ENCODE data around the gene ANKH. TPM values are rescaled to one million over a fixed set of nuclear protein-coding genes. Genes with fewer than 3 reads are reported as not detected.
"Not testable (repeated sequence)": the region's sequence is repeated elsewhere in the genome, so short reads cannot be mapped to it uniquely, and the experiment has no call there.

The ANKH gene
- total and polyA plus RNA-seq, 12 donors: 4.8 to 45.6 (median 30.9) TPM

GRCh38 chr5:14849516-14850294, 21.9 kb downstream of the ANKH start:
- Histone ChIP-seq H3K4me1 (replicated peaks in 1 of 2) (no peaks in the 10 kb centered on the region), H3K4me3 (no peak overlapping the region), H3K27me3 (no peaks in the 10 kb centered on the region), H3K27ac (no peak overlapping the region), H3K9me3 (replicated peaks in 1 of 3) (no peaks in the 10 kb centered on the region), H3K36me3 (replicated peaks in 1 of 2) (peaks cover 0 to 3% of the 10 kb centered on the region in 2 donors)
- intact Hi-C loops (cut with DNase I): no loop called here
- DNase-seq: no peak
- WGBS, 4 donors: 79 to 87% (median 83%) methylated on average over 14 of the region's 14 CpGs
- TF ChIP-seq CTCF (IDR thresholded peaks at IDR 0.05): no peak
- TF ChIP-seq POLR2A (IDR thresholded peaks at IDR 0.05): no peak

GRCh38 chr5:14848942-14849341, 22.6 kb downstream of the ANKH start:
- H3K27ac ChIP-seq; H3K4me1 ChIP-seq (replicated peaks in 1 of 2); H3K4me3 ChIP-seq; intact Hi-C loops (cut with DNase I); H3K27me3 ChIP-seq; DNase-seq; H3K36me3 ChIP-seq (replicated peaks in 1 of 2); H3K9me3 ChIP-seq (replicated peaks in 1 of 3): not testable (repeated sequence)
- WGBS, 4 donors: 62 to 81% (median 69%) methylated on average over 3 of the region's 3 CpGs

- intact Hi-C loops (cut with DNase I): no loop called here
- 91 to 98% (median 96%) methylated on average over 21 of the region's 21 CpGs for WGBS, 4 donors
- Histone ChIP-seq H3K36me3 (replicated peaks in 1 of 2) (peaks cover 0 to 3% of the 10 kb centered on the region in 2 donors), H3K4me1 (replicated peaks in 1 of 2) (no peaks in the 10 kb centered on the region), H3K9me3 (replicated peaks in 1 of 3) (no peaks in the 10 kb centered on the region), H3K4me3 (no peak overlapping the region), H3K27me3 (no peaks in the 10 kb centered on the region), H3K27ac (no peak overlapping the region)
- DNase-seq: no peak
- TF ChIP-seq CTCF (IDR thresholded peaks at IDR 0.05): no peak
- TF ChIP-seq POLR2A (IDR thresholded peaks at IDR 0.05): no peak
Measured at GRCh38 chr5:14848385-14848784, 23.2 kb downstream of the ANKH start.

GRCh38 chr5:14847471-14847870, 24.1 kb downstream of the ANKH start:
- no peak overlapping the region for H3K27ac ChIP-seq
- no peaks in the 10 kb centered on the region for H3K27me3 ChIP-seq
- peaks cover 0 to 3% of the 10 kb centered on the region in 2 donors for H3K36me3 ChIP-seq (replicated peaks in 1 of 2)
- H3K4me3 ChIP-seq: no peak overlapping the region
- H3K4me1 ChIP-seq (replicated peaks in 1 of 2): no peaks in the 10 kb centered on the region
- 87 to 94% (median 88%) methylated on average over 5 of the region's 5 CpGs for WGBS, 4 donors
- no peaks in the 10 kb centered on the region for H3K9me3 ChIP-seq (replicated peaks in 1 of 3)
- TF ChIP-seq POLR2A (IDR thresholded peaks at IDR 0.05) (no peak), CTCF (IDR thresholded peaks at IDR 0.05) (no peak)
- no peak for DNase-seq
- intact Hi-C loops (cut with DNase I): no loop called here

GRCh38 chr5:14842117-14842516, 29.5 kb downstream of the ANKH start:
- Histone ChIP-seq H3K9me3 (replicated peaks in 1 of 3) (no peaks in the 10 kb centered on the region), H3K27me3 (no peaks in the 10 kb centered on the region), H3K4me1 (replicated peaks in 1 of 2) (no peaks in the 10 kb centered on the region), H3K36me3 (replicated peaks in 1 of 2) (peaks cover 0 to 2% of the 10 kb centered on the region in 2 donors), H3K4me3 (no peak overlapping the region), H3K27ac (no peak overlapping the region)
- intact Hi-C loops (cut with DNase I): no loop called here
- TF ChIP-seq POLR2A (IDR thresholded peaks at IDR 0.05): no peak
- no peak for TF ChIP-seq CTCF (IDR thresholded peaks at IDR 0.05)
- no peak for DNase-seq
- 92 to 94% (median 93%) methylated on average over 2 to 4 of the region's 4 CpGs for WGBS, 4 donors
